SU-DHL-6 (cell line): ENCODE results near the gene SPTLC2.

ENCODE experiments used
- EZH2phosphoT487 ChIP-seq: fragments of 200-600 bp; sonication (generic), shearing (Covaris generic); conservative IDR thresholded peaks from 2 replicates; pipeline ENCODE4 v1.6.1; 2018; ENCODE audit warnings: mild to moderate bottlenecking, antibody characterized with exemption, low read length, moderate library complexity, mixed read lengths
- TF ChIP-seq, protein P1 (sequence below): fragments of 200-600 bp; sonication (generic); IDR thresholded peaks from one replicate; pipeline ENCODE4 v1.5.1; 2017; ENCODE audit warnings: antibody characterized with exemption, mild to moderate bottlenecking, low read length, moderate library complexity; ENCODE audit not compliant: insufficient read depth, poor library complexity, severe bottlenecking

DNA sequence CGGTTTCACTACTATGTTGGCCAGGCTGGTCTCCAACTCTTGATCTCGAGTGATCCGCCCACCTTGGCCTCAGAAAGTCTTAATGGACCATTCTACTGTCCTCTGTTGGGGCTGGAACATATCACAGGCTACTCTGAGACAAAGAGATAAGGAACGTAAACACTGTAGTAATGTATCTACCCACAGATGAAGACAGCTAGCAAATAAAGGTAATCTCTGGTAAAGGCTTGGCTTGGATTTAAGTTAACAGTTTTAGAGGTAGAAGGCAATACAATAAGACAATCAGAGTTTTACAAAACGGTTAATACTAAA lies 73.2 kb downstream of the SPTLC2 start:
- TF ChIP-seq, protein P1, sequence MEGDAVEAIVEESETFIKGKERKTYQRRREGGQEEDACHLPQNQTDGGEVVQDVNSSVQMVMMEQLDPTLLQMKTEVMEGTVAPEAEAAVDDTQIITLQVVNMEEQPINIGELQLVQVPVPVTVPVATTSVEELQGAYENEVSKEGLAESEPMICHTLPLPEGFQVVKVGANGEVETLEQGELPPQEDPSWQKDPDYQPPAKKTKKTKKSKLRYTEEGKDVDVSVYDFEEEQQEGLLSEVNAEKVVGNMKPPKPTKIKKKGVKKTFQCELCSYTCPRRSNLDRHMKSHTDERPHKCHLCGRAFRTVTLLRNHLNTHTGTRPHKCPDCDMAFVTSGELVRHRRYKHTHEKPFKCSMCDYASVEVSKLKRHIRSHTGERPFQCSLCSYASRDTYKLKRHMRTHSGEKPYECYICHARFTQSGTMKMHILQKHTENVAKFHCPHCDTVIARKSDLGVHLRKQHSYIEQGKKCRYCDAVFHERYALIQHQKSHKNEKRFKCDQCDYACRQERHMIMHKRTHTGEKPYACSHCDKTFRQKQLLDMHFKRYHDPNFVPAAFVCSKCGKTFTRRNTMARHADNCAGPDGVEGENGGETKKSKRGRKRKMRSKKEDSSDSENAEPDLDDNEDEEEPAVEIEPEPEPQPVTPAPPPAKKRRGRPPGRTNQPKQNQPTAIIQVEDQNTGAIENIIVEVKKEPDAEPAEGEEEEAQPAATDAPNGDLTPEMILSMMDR = no peak
- no peak for TF ChIP-seq EZH2phosphoT487
